Activated CD8-positive, alpha-beta T cell treated with anti-CD3 and anti-CD28 coated beads, Interleukin-2, amount 10 ng/mL, durations not matched to agents 7 days and 5 days (primary cell): ENCODE measurements around the gene REELD1. TPM values are rescaled to one million over a fixed set of nuclear protein-coding genes. Genes with fewer than 3 reads are reported as not detected.

Source experiments
- ATAC-seq: fragments of 150-1000 bp; cut with Tn5 transposase; one replicate; pipeline ENCODE4 v1.10.0; 2021; ENCODE audit warnings: moderate library complexity
- CTCF ChIA-PET: fragments of 350-600 bp; sonication (Branson Sonifier 250); formaldehyde crosslinking; loops from one replicate; lab custom pipeline; 2021; ENCODE audit warnings: antibody characterized with exemption; lab: Charles Lee
- POLR2A ChIA-PET: fragments of 350-600 bp; sonication (Branson Sonifier 250); formaldehyde crosslinking; loops from one replicate; lab custom pipeline; 2021; ENCODE audit warnings: antibody characterized with exemption; lab: Charles Lee
- DNase-seq: peaks from one replicate; pipeline ENCODE4 v3.0.0-alpha.2; 2020
- H3K27ac Mint-ChIP-seq: one replicate; pipeline ENCODE4 v1.8.0; 2021; ENCODE audit warnings: mild to moderate bottlenecking, mixed read lengths
- H3K27me3 Mint-ChIP-seq: one replicate; pipeline ENCODE4 v1.8.0; 2021; ENCODE audit warnings: low read depth, mixed read lengths
- H3K36me3 Mint-ChIP-seq: one replicate; pipeline ENCODE4 v1.8.0; 2021; ENCODE audit warnings: low read depth, mixed read lengths
- H3K4me1 Mint-ChIP-seq: one replicate; pipeline ENCODE4 v1.8.0; 2021; ENCODE audit warnings: low read depth, mixed read lengths
- H3K4me3 Mint-ChIP-seq: one replicate; pipeline ENCODE4 v1.8.0; 2021; ENCODE audit warnings: mild to moderate bottlenecking, mixed read lengths
- H3K9me3 Mint-ChIP-seq: one replicate; pipeline ENCODE4 v1.8.0; 2022; ENCODE audit warnings: mixed read lengths; ENCODE audit not compliant: insufficient read depth
- total RNA-seq, 2 experiments: library from RNA; stranded (reverse); gene quantifications; one replicate each; pipeline ENCODE4 v1.2.3, GENCODE V29; 2021

REELD1 gene
- not detected for total RNA-seq

- no peaks in the 10 kb centered on the region for H3K9me3 Mint-ChIP-seq
- ATAC-seq (no peak), DNase-seq (no peak)
- ChIA-PET POLR2A (no interaction called here), CTCF (no interaction called here)
- peaks cover 7% of the 10 kb centered on the region for H3K27me3 Mint-ChIP-seq
- H3K4me3 Mint-ChIP-seq: no peak within 1 kb of the TSS
- H3K27ac Mint-ChIP-seq: no peak within 1 kb of the TSS
- no peaks in the 10 kb centered on the region for H3K4me1 Mint-ChIP-seq
- H3K36me3 Mint-ChIP-seq: no peaks in the 10 kb centered on the region
These were observed at the start of gene REELD1 for GRCh38 chr4:146214238-146214637. Gene REELD1 (plus strand): TSS chr4:146214538. CDS start chr4:146216953, 2,415 bp downstream.

GRCh38 chr4:146165221-146165620 lies 49.1 kb upstream of the REELD1 start:
- H3K27me3 Mint-ChIP-seq: peaks cover 2% of the 10 kb centered on the region
- ATAC-seq (no peak), DNase-seq (no peak)
- no peak overlapping the region for H3K27ac Mint-ChIP-seq
- ChIA-PET CTCF (no interaction called here), POLR2A (no interaction called here)
- no peaks in the 10 kb centered on the region for H3K4me1 Mint-ChIP-seq
- H3K4me3 Mint-ChIP-seq: no peak overlapping the region
- H3K9me3 Mint-ChIP-seq: no peaks in the 10 kb centered on the region
- no peaks in the 10 kb centered on the region for H3K36me3 Mint-ChIP-seq

GRCh38 chr4:146165840-146166239 lies 48.5 kb upstream of the REELD1 start:
- no peak for ATAC-seq
- CTCF ChIA-PET: no interaction called here
- H3K4me3 Mint-ChIP-seq: no peak overlapping the region

GRCh38 chr4:146170149-146170548 lies 44.2 kb upstream of the REELD1 start:
- no peaks in the 10 kb centered on the region for H3K27me3 Mint-ChIP-seq
- CTCF ChIA-PET: no interaction called here
- no peak for ATAC-seq

More at GRCh38 chr4:146165840-146166239, 48.5 kb upstream of the REELD1 start:
- no peak for DNase-seq
- POLR2A ChIA-PET: no interaction called here
- Mint-ChIP-seq H3K36me3 (no peaks in the 10 kb centered on the region), H3K9me3 (no peaks in the 10 kb centered on the region), H3K27me3 (peaks cover 2% of the 10 kb centered on the region), H3K27ac (no peak overlapping the region), H3K4me1 (no peaks in the 10 kb centered on the region)

GRCh38 chr4:146175541-146176453 lies 38.5 kb upstream of the REELD1 start, which contains the start of gene LSM6:
Gene LSM6 (plus strand): TSS chr4:146175718. CDS start chr4:146182922, 7,204 bp downstream.
- H3K27ac Mint-ChIP-seq: peak within 1 kb of the TSS; percentile 81
- no peaks in the 10 kb centered on the region for H3K27me3 Mint-ChIP-seq
- DNase-seq: peak; percentile 85
- H3K4me3 Mint-ChIP-seq: peak within 1 kb of the TSS; percentile 84
- ChIA-PET CTCF (no interaction called here), POLR2A (no interaction called here)
- peaks cover 32% of the 10 kb centered on the region for H3K4me1 Mint-ChIP-seq
- peak; percentile 97 for ATAC-seq
- no peaks in the 10 kb centered on the region for H3K9me3 Mint-ChIP-seq
- H3K36me3 Mint-ChIP-seq: peaks cover 10% of the 10 kb centered on the region

More at GRCh38 chr4:146170149-146170548, 44.2 kb upstream of the REELD1 start:
- Mint-ChIP-seq H3K4me3 (no peak overlapping the region), H3K4me1 (peaks cover 1% of the 10 kb centered on the region), H3K36me3 (no peaks in the 10 kb centered on the region), H3K9me3 (no peaks in the 10 kb centered on the region), H3K27ac (no peak overlapping the region)
- POLR2A ChIA-PET: no interaction called here
- DNase-seq: no peak

- Mint-ChIP-seq H3K4me1 (peaks cover 34% of the 10 kb centered on the region), H3K9me3 (no peaks in the 10 kb centered on the region), H3K27ac (peak overlapping the region; percentile 43), H3K4me3 (peak overlapping the region; percentile 84), H3K27me3 (no peaks in the 10 kb centered on the region), H3K36me3 (peaks cover 10% of the 10 kb centered on the region)
- ATAC-seq: no peak
- ChIA-PET CTCF (interaction anchor here (1.1 to 1.9 kb wide), 2 partner anchors 82 to 1690 kb away, joined by 3 to 5 read pairs; no protein-coding TSS in a partner anchor), POLR2A (no interaction called here)
- no peak for DNase-seq
These were observed 37.4 kb upstream of the REELD1 start for GRCh38 chr4:146176891-146177290.

GRCh38 chr4:146178126-146178525 lies 36.2 kb upstream of the REELD1 start:
- CTCF ChIA-PET: interaction anchor here (1.9 kb wide), 1 partner anchor 83 kb away, joined by 5 read pairs; no protein-coding TSS in a partner anchor

GRCh38 chr4:146179784-146180370 lies 34.5 kb upstream of the REELD1 start:
- Mint-ChIP-seq H3K4me3 (no peak overlapping the region), H3K9me3 (no peaks in the 10 kb centered on the region), H3K4me1 (peaks cover 34% of the 10 kb centered on the region), H3K36me3 (peaks cover 20% of the 10 kb centered on the region), H3K27me3 (no peaks in the 10 kb centered on the region), H3K27ac (no peak overlapping the region)
- CTCF ChIA-PET: no interaction called here
- POLR2A ChIA-PET: no interaction called here
- DNase-seq (no peak), ATAC-seq (no peak)

More at GRCh38 chr4:146178126-146178525, 36.2 kb upstream of the REELD1 start:
- no peaks in the 10 kb centered on the region for H3K9me3 Mint-ChIP-seq
- no peak for ATAC-seq
- H3K27me3 Mint-ChIP-seq: no peaks in the 10 kb centered on the region
- H3K27ac Mint-ChIP-seq: no peak overlapping the region
- no peak overlapping the region for H3K4me3 Mint-ChIP-seq
- peaks cover 15% of the 10 kb centered on the region for H3K36me3 Mint-ChIP-seq
- no peak for DNase-seq
- peaks cover 34% of the 10 kb centered on the region for H3K4me1 Mint-ChIP-seq
- POLR2A ChIA-PET: no interaction called here

- ChIA-PET POLR2A (no interaction called here), CTCF (interaction anchor here (0.9 kb wide), 1 partner anchor 566 kb away, joined by 4 read pairs; no protein-coding TSS in a partner anchor)
- DNase-seq: no peak
- H3K9me3 Mint-ChIP-seq: no peaks in the 10 kb centered on the region
- H3K4me1 Mint-ChIP-seq: peaks cover 21% of the 10 kb centered on the region
- H3K27ac Mint-ChIP-seq: no peak overlapping the region
- peaks cover 30% of the 10 kb centered on the region for H3K36me3 Mint-ChIP-seq
- no peak for ATAC-seq
- no peak overlapping the region for H3K4me3 Mint-ChIP-seq
- H3K27me3 Mint-ChIP-seq: no peaks in the 10 kb centered on the region
These were observed 31.9 kb upstream of the REELD1 start for GRCh38 chr4:146182443-146182842.

GRCh38 chr4:146183209-146183608 lies 31.1 kb upstream of the REELD1 start:
- Mint-ChIP-seq H3K9me3 (no peaks in the 10 kb centered on the region), H3K4me1 (peaks cover 16% of the 10 kb centered on the region), H3K27me3 (no peaks in the 10 kb centered on the region), H3K36me3 (peaks cover 31% of the 10 kb centered on the region), H3K27ac (no peak overlapping the region), H3K4me3 (no peak overlapping the region)
- ATAC-seq (no peak), DNase-seq (no peak)
- ChIA-PET POLR2A (no interaction called here), CTCF (interaction anchor here (0.7 kb wide), 1 partner anchor 32 kb away, joined by 3 read pairs; no protein-coding TSS in a partner anchor)

- no peaks in the 10 kb centered on the region for H3K4me1 Mint-ChIP-seq
- CTCF ChIA-PET: interaction anchor here (0.7 kb wide), 1 partner anchor 17 kb away, joined by 3 read pairs; no protein-coding TSS in a partner anchor
- no peak overlapping the region for H3K4me3 Mint-ChIP-seq
- ATAC-seq (no peak), DNase-seq (no peak)
- POLR2A ChIA-PET: no interaction called here
- H3K27me3 Mint-ChIP-seq: no peaks in the 10 kb centered on the region
- peaks cover 39% of the 10 kb centered on the region for H3K36me3 Mint-ChIP-seq
- H3K9me3 Mint-ChIP-seq: no peaks in the 10 kb centered on the region
- H3K27ac Mint-ChIP-seq: no peak overlapping the region
These were observed 28.3 kb upstream of the REELD1 start for GRCh38 chr4:146186041-146186440.

- Mint-ChIP-seq H3K36me3 (peaks cover 44% of the 10 kb centered on the region), H3K9me3 (no peaks in the 10 kb centered on the region), H3K4me3 (no peak overlapping the region), H3K27ac (no peak overlapping the region), H3K4me1 (no peaks in the 10 kb centered on the region), H3K27me3 (no peaks in the 10 kb centered on the region)
- CTCF ChIA-PET: no interaction called here
- ATAC-seq: no peak
- POLR2A ChIA-PET: no interaction called here
- no peak for DNase-seq
These were observed 27.7 kb upstream of the REELD1 start for GRCh38 chr4:146186596-146186995.
